CD4-positive, alpha-beta memory T cell (primary cell): ENCODE results near the gene NOM1. TPM values are rescaled to one million over a fixed set of nuclear protein-coding genes. Genes with fewer than 3 reads are reported as not detected.

Experiments used
- CTCF ChIA-PET: fragments of 350-600 bp; sonication (Branson Sonifier 250); formaldehyde crosslinking; loops from one replicate; lab custom pipeline; 2021; ENCODE audit warnings: inconsistent platforms; ENCODE audit not compliant: partially characterized antibody; lab: Charles Lee
- POLR2A ChIA-PET: fragments of 350-600 bp; sonication (Branson Sonifier 250); formaldehyde crosslinking; loops from one replicate; lab custom pipeline; 2021; ENCODE audit not compliant: partially characterized antibody; lab: Charles Lee
- DNase-seq, 5 donors: peaks; one replicate each; pipeline versions ENCODE4 v3.0.0 to v3.0.0-alpha.2; 2020 to 2022; ENCODE audit warnings: mixed read lengths in 1 of 5
- H3K27ac ChIP-seq: one replicate; pipeline ENCODE4 v1.7.0; 2013; ENCODE audit warnings: low read depth, low read length
- H3K27me3 ChIP-seq: 2 replicates; pipeline ENCODE4 v1.7.0; 2013; ENCODE audit warnings: mild to moderate bottlenecking, low read length, moderate library complexity; ENCODE audit not compliant: insufficient read depth
- H3K36me3 ChIP-seq: 2 replicates; pipeline ENCODE4 v1.7.0; 2013; ENCODE audit warnings: mild to moderate bottlenecking, low read length, moderate library complexity; ENCODE audit not compliant: insufficient read depth
- H3K4me1 ChIP-seq: 2 replicates; pipeline ENCODE4 v1.7.0; 2013; ENCODE audit warnings: mild to moderate bottlenecking, low read length, moderate library complexity; ENCODE audit not compliant: insufficient read depth
- H3K4me3 ChIP-seq, 2 donors: one replicate each; pipeline ENCODE4 v1.7.0; 2013; ENCODE audit warnings: low read length in 2 of 2, mild to moderate bottlenecking in 1 of 2
- H3K9me3 ChIP-seq, 2 donors: one replicate each; pipeline ENCODE4 v1.7.0; 2013; ENCODE audit warnings: low read length in 2 of 2, control low read depth in 1 of 2; ENCODE audit not compliant: control insufficient read depth in 1 of 2
- H3K27ac Mint-ChIP-seq, 7 donors: one replicate each; pipeline ENCODE4 v1.8.0; 2020 to 2021; ENCODE audit warnings: mixed read lengths in 7 of 7, mild to moderate bottlenecking in 6 of 7, inconsistent platforms in 3 of 7, moderate library complexity in 3 of 7
- H3K27me3 Mint-ChIP-seq, 2 donors: one replicate each; pipeline ENCODE4 v1.8.0; 2020 to 2021; ENCODE audit warnings: mixed read lengths in 2 of 2
- H3K36me3 Mint-ChIP-seq, 2 donors: one replicate each; pipeline ENCODE4 v1.8.0; 2020 to 2021; ENCODE audit warnings: mixed read lengths in 2 of 2, inconsistent platforms in 1 of 2, mild to moderate bottlenecking in 1 of 2
- H3K4me1 Mint-ChIP-seq, 4 donors: one replicate each; pipeline ENCODE4 v1.8.0; 2020 to 2021; ENCODE audit warnings: mixed read lengths in 4 of 4, mild to moderate bottlenecking in 1 of 4
- H3K4me3 Mint-ChIP-seq, 8 donors: one replicate each; pipeline ENCODE4 v1.8.0; 2020 to 2021; ENCODE audit warnings: mixed read lengths in 8 of 8, mild to moderate bottlenecking in 7 of 8, moderate library complexity in 6 of 8, inconsistent platforms in 3 of 8
- H3K9me3 Mint-ChIP-seq, 8 donors: one replicate each; pipeline ENCODE4 v1.8.0; 2020 to 2021; ENCODE audit warnings: mixed read lengths in 8 of 8, mild to moderate bottlenecking in 5 of 8, inconsistent platforms in 3 of 8, moderate library complexity in 1 of 8
- intact Hi-C: fragments of 100-400 bp; cut with micrococcal nuclease; formaldehyde crosslinking; loops from one replicate; pipeline ENCODE4 v1.15.1; 2023
- polyA plus RNA-seq, 2 donors: library from polyadenylated mRNA; unstranded; fragments of 300-500 nt; fragmentation: Illumina TruSeq; gene quantifications; one replicate each; pipeline ENCODE4 v1.2.3, GENCODE V29; 2021
- total RNA-seq, 2 experiments: library from RNA; stranded (reverse); gene quantifications; one replicate each; pipeline ENCODE4 v1.2.3, GENCODE V29; 2021

The NOM1 gene
- total and polyA plus RNA-seq, 4 experiments from 2014 or later = 0.82 to 32.5 (median 20.6) TPM

- no peak for DNase-seq
- H3K27ac Mint-ChIP-seq = no peak overlapping the region
Observed at GRCh38 chr7:157006205-157006747, 56.8 kb downstream of the NOM1 start.

DNA sequence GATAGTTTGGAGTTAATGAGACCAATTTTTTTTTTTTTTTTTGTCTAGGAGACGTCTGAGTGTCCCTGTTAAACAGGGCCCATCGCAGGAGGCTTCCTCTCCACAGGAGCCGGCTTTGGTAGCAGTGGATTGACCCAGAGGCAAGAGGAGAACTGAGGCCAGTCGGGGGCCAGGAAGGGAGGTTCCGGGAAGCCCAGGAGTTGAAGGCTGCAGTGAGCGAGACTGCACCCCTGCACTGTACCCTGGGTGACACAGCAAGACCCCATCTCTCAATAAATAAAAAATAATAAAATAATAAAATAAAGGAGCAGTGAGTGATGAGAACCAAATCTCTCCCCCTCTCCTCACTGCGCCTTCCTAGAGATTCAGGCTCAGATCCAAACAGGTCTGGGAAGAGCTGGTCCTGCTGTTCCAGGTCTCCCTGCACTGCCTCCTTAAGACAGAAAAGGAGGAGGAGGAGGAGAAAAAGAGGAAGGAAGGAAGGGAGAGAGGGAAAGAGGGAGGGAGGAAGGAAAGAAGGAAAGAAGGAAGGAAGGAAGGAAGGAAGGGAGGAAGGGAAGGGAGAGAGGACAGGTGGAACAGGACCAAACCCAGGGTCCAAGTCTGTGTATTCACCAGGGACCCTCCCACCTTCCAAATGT is 57.4 kb downstream of the NOM1 start:
- Mint-ChIP-seq H3K27ac (no peak overlapping the region), H3K9me3 (no peaks in the 10 kb centered on the region), H3K4me3 (peak overlapping the region in 2 of 8 donors; percentile 40 to 62), H3K4me1 (peaks cover 12 to 32% (median 24%) of the 10 kb centered on the region in 4 donors), H3K27me3 (peaks cover 38 to 41% of the 10 kb centered on the region in 2 donors), H3K36me3 (peaks cover 0 to 1% of the 10 kb centered on the region in 2 donors)
- CTCF ChIA-PET = no interaction called here
- peaks cover 27% of the 10 kb centered on the region for H3K27me3 ChIP-seq
- H3K4me1 ChIP-seq = peaks cover 14% of the 10 kb centered on the region
- H3K9me3 ChIP-seq = no peaks in the 10 kb centered on the region
- DNase-seq = no peak
- POLR2A ChIA-PET = no interaction called here
- no peak overlapping the region for H3K4me3 ChIP-seq
- no peak overlapping the region for H3K27ac ChIP-seq
- intact Hi-C loops = no loop called here
- no peaks in the 10 kb centered on the region for H3K36me3 ChIP-seq

More at GRCh38 chr7:157006205-157006747, 56.8 kb downstream of the NOM1 start:
- no peaks in the 10 kb centered on the region for H3K36me3 ChIP-seq
- no peak overlapping the region for H3K4me3 ChIP-seq
- Mint-ChIP-seq H3K36me3 (no peaks in the 10 kb centered on the region), H3K27me3 (peaks cover 35 to 41% of the 10 kb centered on the region in 2 donors), H3K9me3 (no peaks in the 10 kb centered on the region), H3K4me3 (no peak overlapping the region), H3K4me1 (peaks cover 9 to 30% (median 22%) of the 10 kb centered on the region in 4 donors)
- peaks cover 10% of the 10 kb centered on the region for H3K4me1 ChIP-seq
- intact Hi-C loops = no loop called here
- no peaks in the 10 kb centered on the region for H3K9me3 ChIP-seq
- H3K27me3 ChIP-seq = peaks cover 25% of the 10 kb centered on the region
- ChIA-PET POLR2A (no interaction called here), CTCF (no interaction called here)
- H3K27ac ChIP-seq = no peak overlapping the region

DNA sequence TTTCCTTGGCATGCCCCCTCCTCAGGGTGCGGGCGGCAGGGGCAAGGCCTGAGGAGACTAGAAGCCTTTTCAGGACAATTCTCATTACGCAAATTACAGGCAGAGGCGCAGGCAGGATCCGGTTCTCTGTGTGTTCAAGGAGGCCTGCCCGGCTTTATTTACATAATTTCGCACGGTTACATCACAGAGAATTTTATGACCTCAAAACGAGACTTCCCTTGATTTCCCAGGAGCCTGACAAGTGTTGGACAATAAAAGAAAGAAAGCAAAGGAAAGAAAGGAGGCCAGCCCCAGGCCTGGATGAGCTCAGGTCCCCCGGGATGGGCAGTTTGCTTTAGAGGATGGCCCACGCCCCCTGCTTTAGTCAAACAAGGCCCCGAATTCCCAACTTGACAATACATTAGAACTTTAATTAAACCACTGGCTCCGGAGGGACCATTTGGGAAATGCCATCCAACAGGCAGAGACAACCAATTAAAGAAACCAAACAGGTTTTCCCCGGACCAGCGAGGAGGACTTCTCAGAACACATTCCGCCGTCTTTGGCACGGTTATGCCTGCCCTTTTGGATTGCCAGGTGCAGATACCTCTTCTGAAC is 58.1 kb downstream of the NOM1 start:
- no peaks in the 10 kb centered on the region for H3K9me3 Mint-ChIP-seq
- H3K9me3 ChIP-seq = no peaks in the 10 kb centered on the region
- H3K27ac Mint-ChIP-seq = no peak overlapping the region
- intact Hi-C loops = no loop called here
- H3K27ac ChIP-seq = no peak overlapping the region
- peaks cover 11 to 32% (median 25%) of the 10 kb centered on the region in 4 donors for H3K4me1 Mint-ChIP-seq
- H3K36me3 ChIP-seq = no peaks in the 10 kb centered on the region
- peaks cover 24% of the 10 kb centered on the region for H3K27me3 ChIP-seq
- H3K36me3 Mint-ChIP-seq = peaks cover 0 to 1% of the 10 kb centered on the region in 2 donors
- peaks cover 14% of the 10 kb centered on the region for H3K4me1 ChIP-seq
- no peak for DNase-seq
- peak overlapping the region in 2 of 8 donors; percentile 15 to 40 for H3K4me3 Mint-ChIP-seq
- H3K4me3 ChIP-seq = no peak overlapping the region
- ChIA-PET POLR2A (no interaction called here), CTCF (no interaction called here)
- H3K27me3 Mint-ChIP-seq = peaks cover 37 to 42% of the 10 kb centered on the region in 2 donors

- Histone ChIP-seq H3K4me3 (no peak overlapping the region), H3K27ac (no peak overlapping the region), H3K4me1 (peaks cover 14% of the 10 kb centered on the region), H3K9me3 (no peaks in the 10 kb centered on the region), H3K27me3 (peaks cover 28% of the 10 kb centered on the region), H3K36me3 (no peaks in the 10 kb centered on the region)
- Mint-ChIP-seq H3K4me3 (peak overlapping the region in 6 of 8 donors; percentile 13 to 67 (median 32)), H3K27ac (no peak overlapping the region), H3K36me3 (peaks cover 0 to 1% of the 10 kb centered on the region in 2 donors), H3K9me3 (no peaks in the 10 kb centered on the region), H3K27me3 (peaks cover 45 to 49% of the 10 kb centered on the region in 2 donors), H3K4me1 (peaks cover 11 to 32% (median 24%) of the 10 kb centered on the region in 4 donors)
- ChIA-PET CTCF (no interaction called here), POLR2A (no interaction called here)
- DNase-seq = no peak
- intact Hi-C loops = no loop called here
Observed at GRCh38 chr7:157008206-157009169, 59.0 kb downstream of the NOM1 start.

DNA sequence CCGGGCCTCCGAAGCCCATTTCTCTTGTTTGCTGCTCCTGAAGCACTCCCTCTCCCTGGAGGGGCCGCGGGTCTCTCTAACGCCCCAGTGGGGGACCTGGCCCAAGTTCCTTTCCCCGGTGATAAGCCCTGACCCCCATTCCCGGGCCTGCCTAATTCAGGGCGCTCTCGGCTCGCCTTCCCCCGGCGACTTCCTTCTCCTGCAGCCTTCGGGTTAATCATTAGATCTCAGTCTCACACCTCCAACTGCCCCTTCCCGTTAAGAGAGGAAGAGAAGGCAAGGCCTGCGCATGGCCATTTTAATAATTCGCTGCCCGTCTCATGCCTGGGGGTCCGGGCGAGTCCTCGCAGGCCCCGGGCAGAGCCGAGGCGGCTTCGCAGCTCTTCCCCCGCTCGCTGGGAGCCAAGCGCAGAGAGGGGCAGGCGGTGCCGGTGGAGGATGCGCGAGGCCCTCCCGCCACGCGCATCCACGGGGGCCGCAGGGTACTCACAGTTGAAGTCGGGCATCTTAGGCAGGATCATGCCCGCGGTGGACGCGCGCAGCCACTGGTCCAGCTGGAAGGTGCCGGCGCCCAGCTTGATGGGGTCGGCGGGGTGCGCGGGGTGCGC is 59.8 kb downstream of the NOM1 start:
- H3K27ac Mint-ChIP-seq = no peak overlapping the region
- intact Hi-C loops = no loop called here
- peaks cover 14% of the 10 kb centered on the region for H3K4me1 ChIP-seq
- H3K27me3 Mint-ChIP-seq = peaks cover 49 to 50% of the 10 kb centered on the region in 2 donors
- H3K4me3 ChIP-seq = no peak overlapping the region
- ChIA-PET CTCF (no interaction called here), POLR2A (no interaction called here)
- peaks cover 11 to 27% (median 23%) of the 10 kb centered on the region in 4 donors for H3K4me1 Mint-ChIP-seq
- no peaks in the 10 kb centered on the region for H3K9me3 ChIP-seq
- H3K27me3 ChIP-seq = peaks cover 30% of the 10 kb centered on the region
- H3K27ac ChIP-seq = no peak overlapping the region
- no peaks in the 10 kb centered on the region for H3K36me3 ChIP-seq
- DNase-seq = no peak
- peak overlapping the region in 5 of 8 donors; percentile 20 to 52 (median 36) for H3K4me3 Mint-ChIP-seq
- no peaks in the 10 kb centered on the region for H3K9me3 Mint-ChIP-seq
- peaks cover 0 to 1% of the 10 kb centered on the region in 2 donors for H3K36me3 Mint-ChIP-seq

GRCh38 chr7:157009778-157010587 is 60.5 kb downstream of the NOM1 start:
- peaks cover 34% of the 10 kb centered on the region for H3K27me3 ChIP-seq
- H3K4me3 ChIP-seq = peak overlapping the region in 1 of 2 donors; percentile 32
- no peaks in the 10 kb centered on the region for H3K9me3 ChIP-seq
- H3K27ac ChIP-seq = no peak overlapping the region
- H3K36me3 ChIP-seq = no peaks in the 10 kb centered on the region
- H3K27me3 Mint-ChIP-seq = peaks cover 47 to 48% of the 10 kb centered on the region in 2 donors
- H3K4me1 Mint-ChIP-seq = peaks cover 8 to 20% (median 16%) of the 10 kb centered on the region in 4 donors
- H3K9me3 Mint-ChIP-seq = no peaks in the 10 kb centered on the region
- POLR2A ChIA-PET = no interaction called here
- peak overlapping the region in 1 of 8 donors; percentile 52 for H3K4me3 Mint-ChIP-seq
- peaks cover 14% of the 10 kb centered on the region for H3K4me1 ChIP-seq
- CTCF ChIA-PET = no interaction called here
- intact Hi-C loops = no loop called here
- H3K27ac Mint-ChIP-seq = no peak overlapping the region
- no peak for DNase-seq
- peaks cover 0 to 1% of the 10 kb centered on the region in 2 donors for H3K36me3 Mint-ChIP-seq
